GM18868 (cell line): ENCODE results near the gene DOCK1.

Source experiments
- ATAC-seq: cut with Tn5 transposase; IDR thresholded peaks from one replicate; pipeline ENCODE4 v1.9.1; 2021; ENCODE audit warnings: mild to moderate bottlenecking, moderate library complexity; ENCODE audit not compliant: unreplicated experiment

DOCK1 gene

GRCh38 chr10:127337801-127338200, 432.6 kb downstream of the DOCK1 start:
- no peak for ATAC-seq

- no peak for ATAC-seq
Observed at GRCh38 chr10:127338399-127339110, 433.3 kb downstream of the DOCK1 start.

DNA sequence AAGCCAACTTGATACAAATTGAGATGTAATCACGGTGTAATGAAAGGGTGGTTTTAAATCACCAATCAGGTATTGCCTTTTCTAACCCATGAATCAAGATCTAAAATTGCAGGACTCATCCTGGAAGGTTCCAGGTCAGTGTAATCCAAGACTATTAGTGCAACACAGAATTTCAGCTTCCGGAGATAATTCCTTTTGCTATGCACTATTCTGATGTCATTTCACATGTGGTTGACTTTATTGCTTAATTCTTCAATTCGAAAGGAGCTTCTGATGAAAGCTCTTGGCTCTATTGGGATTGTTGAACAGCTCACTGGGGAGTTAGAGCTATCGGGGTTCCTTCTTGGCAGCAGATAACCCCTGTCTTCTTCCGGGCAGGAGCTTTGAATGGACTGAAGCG, 438.6 kb downstream of the DOCK1 start:
- ATAC-seq = no peak

DNA sequence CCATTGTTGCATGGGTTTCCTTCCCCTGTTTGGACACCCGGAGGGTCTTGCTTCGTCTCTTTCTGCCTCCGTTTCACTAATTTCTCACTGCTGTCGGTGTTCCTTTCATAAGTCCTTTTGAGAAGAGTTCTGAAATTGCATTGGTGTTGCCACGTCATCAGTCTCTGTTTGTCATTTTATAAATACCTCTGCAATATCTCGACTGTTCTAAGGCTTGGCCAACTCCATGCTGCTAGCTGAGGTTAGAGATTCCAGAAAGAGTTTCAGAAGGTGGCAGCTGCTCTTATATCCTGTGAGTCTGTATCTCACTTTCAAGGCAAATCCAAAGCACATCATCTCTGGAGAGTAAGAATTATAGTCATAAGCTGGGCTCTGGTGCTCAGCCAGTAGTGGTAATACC, 439.1 kb downstream of the DOCK1 start:
- ATAC-seq = no peak

DNA sequence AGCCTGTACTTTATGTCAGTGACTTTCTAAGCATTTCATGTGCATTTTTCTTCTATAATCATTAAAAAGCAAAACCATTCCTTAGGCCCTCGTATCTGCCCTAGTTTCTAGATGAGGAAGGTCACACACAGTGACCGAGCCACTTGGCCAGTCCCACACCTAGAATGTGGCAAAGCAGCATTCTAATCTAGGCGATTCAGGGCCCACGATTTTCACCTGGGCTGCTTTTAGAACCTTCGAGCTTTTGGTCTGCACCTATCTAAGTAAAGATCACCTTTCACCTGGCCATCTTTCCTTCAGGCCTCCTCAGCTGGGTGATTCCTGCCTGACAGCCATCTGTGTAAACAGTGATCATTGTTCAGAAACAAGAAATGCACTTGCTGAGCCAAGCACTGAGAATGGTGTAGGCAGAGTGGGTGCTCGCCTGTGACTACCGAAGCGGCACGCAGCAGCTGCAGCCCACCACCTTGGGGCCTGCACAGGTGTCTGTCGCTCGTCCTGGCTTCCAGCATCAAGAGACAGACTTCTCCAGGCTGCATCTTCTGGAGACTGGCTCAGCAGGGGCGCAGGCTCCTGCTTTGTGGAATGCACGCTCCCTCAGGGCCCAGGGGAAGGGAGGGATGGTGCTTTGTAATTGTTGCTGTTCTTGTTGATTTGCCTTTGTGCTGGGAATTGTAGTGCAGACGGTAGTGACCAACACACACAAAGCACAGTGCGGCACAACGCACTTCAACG, 440.2 kb downstream of the DOCK1 start:
- ATAC-seq = no peak

DNA sequence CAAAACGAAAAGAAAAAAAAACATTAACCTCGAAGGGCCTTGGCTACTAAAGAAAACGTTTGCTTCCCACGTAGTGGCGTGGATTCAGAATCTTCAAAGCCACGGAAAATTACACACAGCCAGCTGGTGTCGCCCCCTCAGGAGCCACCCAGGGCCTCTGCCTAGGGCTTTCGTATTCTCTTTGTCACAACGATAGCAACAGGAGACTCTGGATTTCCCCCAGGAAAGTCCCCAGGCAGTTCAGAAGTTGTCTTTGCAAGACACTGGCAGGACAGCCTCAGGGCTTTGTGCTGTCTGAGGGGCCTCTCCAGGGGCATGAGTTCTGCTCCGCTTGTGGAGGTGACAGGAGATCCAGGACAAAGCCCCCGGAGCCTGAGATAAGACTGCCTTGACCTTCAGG, 441.4 kb downstream of the DOCK1 start:
- ATAC-seq = peak; percentile 87

DNA sequence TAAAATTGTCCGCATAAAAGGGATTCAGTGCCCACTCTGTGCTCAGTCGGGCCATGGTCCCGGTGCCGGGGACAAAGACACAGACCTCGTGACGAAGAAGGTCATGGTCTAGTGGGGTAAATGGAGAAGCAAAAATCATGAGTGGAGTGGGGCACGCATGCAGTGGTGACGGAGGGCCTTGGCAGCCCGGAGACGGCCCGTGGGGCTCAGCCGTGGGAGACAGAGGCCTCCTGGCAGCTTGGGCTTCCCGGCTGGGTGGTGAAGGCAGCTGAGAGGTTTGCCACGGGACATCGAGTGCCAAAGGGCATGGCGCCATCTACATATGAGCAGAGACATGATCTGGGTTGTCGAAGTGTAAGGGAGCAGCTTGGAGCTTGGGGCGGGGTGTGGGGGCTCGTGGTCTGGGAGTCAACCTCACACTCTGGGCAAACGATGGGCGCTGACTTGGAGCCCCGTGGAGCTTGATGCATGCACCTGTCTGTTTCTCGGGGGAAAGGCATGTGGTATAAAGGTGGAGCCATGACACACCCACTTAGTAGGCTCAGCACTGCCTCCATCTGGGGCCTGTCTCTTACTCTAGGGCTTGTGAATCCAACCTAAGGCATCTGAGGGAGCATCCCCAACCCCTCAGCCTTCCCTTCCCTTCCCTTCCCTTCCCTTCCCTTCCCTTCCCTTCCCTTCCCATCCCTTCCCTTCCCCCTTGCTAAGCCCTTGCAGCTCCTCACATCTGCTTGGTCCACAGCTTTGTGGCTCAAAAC, 442.2 kb downstream of the DOCK1 start:
- ATAC-seq = no peak

- no peak for ATAC-seq
Observed at GRCh38 chr10:127349737-127350136, 444.5 kb downstream of the DOCK1 start.

DNA sequence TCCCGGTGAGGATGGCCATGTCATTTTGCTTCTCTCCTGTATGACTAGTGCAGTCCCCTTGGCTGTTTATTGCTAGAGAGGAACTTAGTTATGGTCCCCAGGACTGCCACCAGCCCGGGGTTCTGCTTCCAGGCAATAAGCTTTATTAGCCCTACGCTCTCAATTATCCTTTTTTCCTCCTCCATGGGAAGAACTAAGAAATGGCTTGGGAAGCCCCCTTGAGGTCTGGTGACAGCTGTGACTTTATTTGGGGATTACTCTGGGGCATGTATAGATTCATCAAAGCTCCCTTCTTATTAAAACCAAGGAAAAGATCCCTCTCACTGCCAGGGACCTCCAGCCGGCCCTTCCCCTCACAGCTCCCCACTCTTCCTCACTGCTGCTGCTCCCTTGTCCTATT, 446.3 kb downstream of the DOCK1 start:
- ATAC-seq = no peak

- peak; percentile 56 for ATAC-seq
Observed at GRCh38 chr10:127353544-127353943, 448.3 kb downstream of the DOCK1 start.

GRCh38 chr10:127354255-127354654, 449.0 kb downstream of the DOCK1 start:
- ATAC-seq = no peak

- no peak for ATAC-seq
Observed at GRCh38 chr10:127354992-127355391, 449.8 kb downstream of the DOCK1 start.

GRCh38 chr10:127356360-127356759, 451.1 kb downstream of the DOCK1 start:
- ATAC-seq = no peak

- no peak for ATAC-seq
Observed at GRCh38 chr10:127357265-127357664, 452.0 kb downstream of the DOCK1 start.

DNA sequence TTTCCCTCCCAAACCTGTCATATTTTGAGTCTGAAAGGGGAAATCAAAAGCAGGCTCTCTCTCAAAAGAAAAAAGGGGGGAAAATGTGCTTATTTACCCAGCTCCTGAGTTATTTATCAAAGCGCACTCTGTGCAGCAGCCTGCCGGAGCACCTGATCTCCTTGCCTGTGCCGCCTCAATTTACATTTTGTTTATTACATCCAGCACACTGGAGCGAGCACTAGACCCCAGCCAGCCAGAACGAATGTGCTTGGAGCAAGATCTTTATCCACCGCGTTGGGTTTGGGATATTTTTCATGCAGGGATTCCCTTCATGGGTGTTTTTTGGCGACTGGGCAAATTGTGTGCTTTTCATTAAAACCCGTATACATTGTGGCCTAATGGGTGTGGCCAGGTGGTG, 453.1 kb downstream of the DOCK1 start:
- no peak for ATAC-seq

DNA sequence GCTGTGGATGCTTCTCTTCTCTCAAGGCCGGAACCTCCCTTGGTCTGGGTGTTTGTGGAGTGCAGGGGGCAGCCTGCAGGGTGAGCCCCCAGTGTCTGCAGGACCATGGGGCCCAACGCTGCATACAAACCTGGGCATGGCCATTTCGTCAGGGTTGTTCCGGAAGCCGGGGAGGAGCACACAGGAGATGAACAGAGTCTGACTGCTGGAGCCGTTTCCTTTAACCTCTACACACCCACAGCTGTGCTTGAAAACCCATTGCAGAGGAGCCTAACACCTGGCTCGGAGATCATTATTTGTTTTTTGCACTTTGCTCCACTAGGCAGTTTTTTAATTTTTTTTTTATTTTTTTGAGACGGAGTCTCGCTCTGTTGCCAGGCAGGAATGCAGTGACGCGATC, 458.8 kb downstream of the DOCK1 start:
- no peak for ATAC-seq

- no peak for ATAC-seq
Observed at GRCh38 chr10:127368101-127368500, 462.9 kb downstream of the DOCK1 start.

GRCh38 chr10:127368929-127369328, 463.7 kb downstream of the DOCK1 start:
- ATAC-seq = no peak

DNA sequence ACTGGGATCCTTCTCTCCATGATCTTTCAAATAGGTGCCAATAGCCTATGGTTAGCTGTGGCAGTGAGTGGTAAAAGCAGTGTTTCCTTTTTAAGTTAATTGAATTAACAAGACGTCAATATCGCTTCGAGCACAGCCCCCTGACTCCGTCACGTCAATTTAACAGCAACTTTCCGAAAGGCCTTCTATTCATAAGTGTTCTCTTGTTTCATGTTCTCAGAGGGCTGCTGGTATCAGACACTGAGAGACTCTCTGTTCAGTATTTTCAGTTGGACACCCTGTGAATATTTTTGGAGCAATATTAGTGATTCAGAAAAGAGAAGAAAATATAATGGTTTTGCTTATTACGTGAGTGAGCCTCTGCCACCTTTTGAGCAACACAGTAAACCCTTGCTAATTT, 465.4 kb downstream of the DOCK1 start:
- ATAC-seq = no peak

GRCh38 chr10:127372361-127372760, 467.1 kb downstream of the DOCK1 start:
- ATAC-seq = no peak

GRCh38 chr10:127374074-127374680, 468.9 kb downstream of the DOCK1 start:
- no peak for ATAC-seq
